NCI-H524 (cell line): ENCODE data around the gene SH3BGRL.

Experiments used
- DNase-seq, 2 experiments: peaks; one replicate each; lab custom pipeline; 2025; lab: John Stamatoyannopoulos, UW

SH3BGRL gene

DNA sequence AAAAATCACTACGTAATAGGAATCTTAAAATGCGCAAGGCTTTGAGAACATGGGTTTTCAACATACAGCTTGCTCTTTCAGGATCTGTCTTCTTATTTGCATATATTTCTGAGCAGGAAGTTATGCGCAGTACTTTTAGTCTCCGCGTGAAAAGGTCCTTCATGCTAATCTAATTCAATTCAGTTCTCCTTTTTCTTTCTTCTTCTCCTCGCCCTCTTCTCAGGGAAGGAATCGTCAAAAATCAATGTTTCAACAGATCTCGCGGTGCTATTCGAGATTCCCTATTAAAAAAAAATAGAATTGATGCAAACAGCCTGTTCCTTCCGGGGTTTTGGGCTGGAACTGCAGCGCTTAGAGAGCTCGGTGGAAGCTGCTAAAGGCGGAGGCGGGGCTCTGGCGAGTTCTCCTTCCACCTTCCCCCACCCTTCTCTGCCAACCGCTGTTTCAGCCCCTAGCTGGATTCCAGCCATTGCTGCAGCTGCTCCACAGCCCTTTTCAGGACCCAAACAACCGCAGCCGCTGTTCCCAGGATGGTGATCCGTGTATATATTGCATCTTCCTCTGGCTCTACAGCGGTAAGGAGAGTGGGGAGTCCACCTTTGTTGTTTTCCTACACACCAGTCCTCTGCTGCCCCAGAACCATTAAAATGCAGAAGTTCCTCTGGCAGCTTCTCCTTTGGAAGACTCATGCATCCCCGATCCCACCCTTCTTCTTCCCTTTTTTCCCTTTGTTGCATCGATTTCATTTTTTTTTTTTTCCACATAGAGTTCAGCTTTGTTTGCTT, at the start of gene SH3BGRL, which contains the start of gene HMGN5:
Gene SH3BGRL, plus strand, starts transcription at position 432 of the 785 bp plus-strand sequence. Its CDS starts 99 bp downstream, at position 531.
Gene HMGN5, minus strand, starts transcription at position 243 of the 785 bp plus-strand sequence. CDS start 80,364 bp downstream, outside the sequence.
- peak; percentile 23 to 56 for DNase-seq

DNA sequence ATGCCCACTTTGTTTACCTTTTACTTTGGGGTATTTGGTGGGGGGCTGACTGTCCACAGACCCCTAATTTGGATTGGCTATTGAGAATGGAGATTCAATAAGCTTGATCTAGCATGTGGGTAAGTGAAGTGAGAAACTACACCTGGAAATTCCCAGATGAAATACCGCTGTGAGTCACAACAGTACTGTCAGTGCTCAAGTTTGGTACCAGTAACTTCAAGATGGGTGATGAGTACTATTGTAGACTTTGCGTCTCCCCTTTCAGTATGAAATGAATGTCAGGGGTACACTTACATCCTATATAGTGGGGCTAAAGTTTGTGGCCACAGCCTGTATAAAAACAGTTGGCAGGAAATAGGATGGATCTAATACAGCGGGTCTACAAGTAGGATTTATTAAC, 33.5 kb upstream of the SH3BGRL start:
- no peak for DNase-seq

DNA sequence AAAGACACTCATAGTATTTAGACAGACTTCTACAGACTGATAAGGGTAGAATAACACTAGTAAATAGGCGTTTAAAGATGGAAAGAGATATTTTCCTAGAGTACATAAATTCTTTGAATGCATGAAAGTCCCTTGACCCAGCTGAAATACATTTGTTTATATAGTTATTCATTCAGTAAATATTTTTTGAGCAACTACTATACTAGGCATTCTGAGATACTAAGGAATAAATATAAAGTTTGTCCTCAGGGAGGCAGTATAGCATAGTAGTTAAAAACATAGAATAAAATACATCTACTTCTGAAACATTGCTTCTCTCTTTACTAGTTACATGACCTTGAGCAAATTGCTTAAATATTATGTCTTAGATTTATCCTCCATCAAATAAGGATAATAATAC, 27.6 kb upstream of the SH3BGRL start:
- DNase-seq: peak in 1 of 2 experiments; percentile 2

DNA sequence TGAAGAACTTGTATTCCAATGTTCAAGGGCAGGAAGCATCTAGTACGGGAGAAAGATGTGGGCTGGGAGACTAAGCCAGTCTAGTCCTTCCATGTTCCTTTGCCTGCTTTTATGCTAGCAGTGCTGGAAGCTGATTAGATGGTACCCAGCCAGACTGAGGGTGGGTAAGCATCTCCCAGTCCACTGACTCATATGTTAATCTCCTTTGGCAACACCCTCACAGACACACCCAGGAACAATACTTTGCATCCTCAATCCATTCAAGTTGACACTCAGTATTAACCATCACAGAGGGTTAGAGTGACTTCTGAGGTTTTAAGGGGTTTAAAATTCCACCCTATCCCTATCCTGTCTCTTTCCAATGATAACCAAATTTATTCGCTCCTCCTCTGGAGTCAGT, 6.6 kb upstream of the SH3BGRL start:
- no peak for DNase-seq

DNA sequence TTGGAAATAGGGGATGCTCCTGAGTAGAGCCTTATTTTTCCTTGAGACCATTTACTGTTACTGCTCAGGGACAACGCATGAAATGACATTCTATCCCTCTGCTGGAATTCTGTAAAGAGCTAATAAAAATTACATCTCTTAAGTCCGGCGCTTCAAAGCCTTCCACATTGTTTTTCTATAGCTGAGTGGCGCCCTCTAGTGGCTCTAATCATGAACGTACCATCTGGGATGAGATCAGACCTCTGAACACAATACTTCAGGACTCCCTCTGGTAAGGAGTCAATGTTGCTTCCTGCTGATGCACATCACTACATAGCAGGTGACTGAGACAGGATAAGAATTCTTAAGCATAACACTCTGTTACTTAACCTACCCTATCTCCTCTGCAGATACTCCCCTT, 6.2 kb upstream of the SH3BGRL start:
- peak; percentile 50 to 69 for DNase-seq

DNA sequence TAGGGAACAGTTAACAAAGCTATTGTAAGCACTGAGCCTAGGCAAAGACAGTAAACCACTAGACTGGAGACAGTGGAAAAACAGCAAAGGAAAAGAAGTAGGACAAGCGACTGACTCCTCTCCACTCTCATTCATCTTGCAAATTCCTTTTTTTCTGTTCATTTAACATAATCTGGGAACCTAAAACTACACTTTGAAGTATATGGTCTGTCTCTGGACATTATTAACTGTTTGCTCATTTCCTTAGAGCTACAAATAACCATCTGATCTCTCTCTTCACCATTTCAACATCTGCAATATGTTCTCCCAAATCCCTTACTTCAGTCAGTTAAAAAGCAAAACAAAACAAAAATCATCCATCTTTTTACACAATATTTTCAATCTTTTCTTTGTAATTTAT, 831 bp upstream of the SH3BGRL start:
- no peak for DNase-seq

DNA sequence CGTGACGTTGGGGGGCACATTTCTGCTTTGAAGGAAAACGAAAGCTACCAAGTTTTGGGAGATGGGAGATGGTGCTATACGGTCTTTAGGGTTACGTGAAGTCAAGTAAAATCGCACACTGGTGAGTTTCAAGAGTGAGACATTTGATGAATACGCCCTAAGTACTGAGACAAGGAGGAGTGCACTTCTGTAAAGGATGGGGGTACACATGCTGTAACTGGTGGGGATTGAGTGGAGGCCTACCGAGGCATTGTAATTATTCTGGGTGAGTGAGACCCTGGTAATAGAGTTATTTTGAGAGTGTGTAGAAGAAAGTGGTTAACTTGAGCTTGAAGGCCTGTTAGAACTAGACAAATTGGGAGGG, 536 bp downstream of the SH3BGRL start:
- no peak for DNase-seq

DNA sequence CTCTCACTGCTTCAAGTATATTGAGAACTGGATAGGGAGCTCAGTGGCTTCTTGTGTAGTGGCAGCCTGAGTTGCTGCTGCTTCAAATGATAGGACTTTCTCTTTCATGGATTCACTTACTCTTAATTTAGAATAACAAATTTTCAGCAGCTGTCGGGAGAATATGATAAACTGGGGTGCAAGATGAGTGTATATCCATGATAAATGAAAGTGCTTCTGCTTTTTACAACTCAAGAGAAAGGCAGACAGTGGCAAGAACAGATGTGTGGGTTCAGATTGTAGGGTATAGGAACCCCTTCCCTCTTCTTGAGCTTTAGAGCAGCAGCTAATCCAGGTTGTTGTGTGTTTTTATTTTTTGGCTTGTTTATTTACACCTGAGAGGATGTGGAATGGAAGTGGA, 1.0 kb downstream of the SH3BGRL start:
- no peak for DNase-seq

DNA sequence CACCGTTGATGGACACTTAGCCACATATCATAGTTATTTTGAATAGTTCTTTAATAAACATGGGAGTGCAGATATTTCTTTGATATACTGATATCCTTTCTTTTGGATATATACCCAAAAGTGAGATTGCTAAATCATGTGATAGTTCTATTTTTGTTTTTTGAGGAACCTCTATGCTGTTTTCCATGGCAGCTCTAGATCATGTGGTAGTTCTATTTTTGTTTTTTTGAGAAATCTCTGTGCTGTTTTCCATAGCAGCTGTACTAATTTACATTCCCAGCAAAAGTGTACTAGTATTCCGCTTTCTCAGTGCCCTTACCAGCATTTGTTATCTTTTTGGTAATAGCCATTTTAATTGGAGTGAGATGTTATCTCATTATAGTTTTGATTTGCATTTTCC, 3.6 kb downstream of the SH3BGRL start:
- no peak for DNase-seq

DNA sequence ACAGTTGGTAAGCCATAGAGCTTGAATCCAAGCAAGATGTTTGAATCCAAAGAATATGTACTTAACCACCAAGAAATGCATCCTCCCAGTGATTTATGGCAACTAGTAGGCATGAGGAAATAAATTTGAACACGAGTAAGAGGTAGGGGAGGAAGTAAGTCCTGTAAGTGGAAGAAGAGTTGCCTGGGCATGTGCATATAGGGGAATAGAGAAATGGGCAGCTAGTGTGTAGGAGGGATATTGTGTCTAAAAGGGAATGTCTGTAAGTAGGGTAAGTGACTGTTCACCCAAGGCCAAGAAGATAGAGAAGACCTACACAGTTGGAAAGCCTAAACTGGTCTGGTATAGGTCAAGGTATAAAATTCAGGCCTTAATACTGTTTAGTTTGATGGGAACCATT, 4.6 kb downstream of the SH3BGRL start:
- no peak for DNase-seq

DNA sequence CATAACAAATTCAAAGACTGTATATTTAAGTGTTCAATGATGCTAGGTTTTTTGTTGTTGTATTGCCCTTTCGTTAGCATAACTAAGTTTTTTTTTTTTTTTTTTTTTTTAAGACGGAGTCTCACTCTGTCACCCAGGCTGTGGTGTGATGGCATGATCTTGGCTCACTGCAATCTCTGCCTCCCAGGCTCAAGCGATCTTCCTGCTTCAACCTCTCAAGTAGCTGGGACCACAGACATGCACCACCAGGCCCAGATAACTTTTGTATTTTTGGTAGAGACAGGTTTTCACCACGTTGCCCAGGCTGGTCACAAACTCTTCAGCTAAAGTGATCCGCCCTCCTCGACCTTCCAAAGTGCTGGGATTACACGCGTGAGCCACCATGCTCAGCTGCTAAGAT, 7.0 kb downstream of the SH3BGRL start:
- no peak for DNase-seq

DNA sequence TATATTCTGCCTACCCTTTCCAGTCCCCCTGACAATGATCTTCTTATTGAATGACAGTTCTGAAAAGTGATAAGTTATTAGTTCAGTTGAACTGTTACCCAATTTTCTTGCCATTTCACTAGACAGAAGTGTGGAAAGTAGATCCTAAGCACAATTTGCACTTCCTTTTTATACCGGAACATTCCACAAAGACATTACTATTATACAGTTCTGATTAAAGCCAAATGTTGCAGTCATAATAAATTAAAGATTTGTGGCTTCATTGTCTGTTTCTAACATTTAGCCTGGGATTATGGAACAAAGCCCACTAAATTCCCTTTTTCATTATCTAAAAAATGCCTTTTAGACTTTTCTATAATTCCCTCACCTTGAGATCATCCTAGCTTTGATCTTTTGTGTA, 13.8 kb downstream of the SH3BGRL start:
- DNase-seq: no peak

DNA sequence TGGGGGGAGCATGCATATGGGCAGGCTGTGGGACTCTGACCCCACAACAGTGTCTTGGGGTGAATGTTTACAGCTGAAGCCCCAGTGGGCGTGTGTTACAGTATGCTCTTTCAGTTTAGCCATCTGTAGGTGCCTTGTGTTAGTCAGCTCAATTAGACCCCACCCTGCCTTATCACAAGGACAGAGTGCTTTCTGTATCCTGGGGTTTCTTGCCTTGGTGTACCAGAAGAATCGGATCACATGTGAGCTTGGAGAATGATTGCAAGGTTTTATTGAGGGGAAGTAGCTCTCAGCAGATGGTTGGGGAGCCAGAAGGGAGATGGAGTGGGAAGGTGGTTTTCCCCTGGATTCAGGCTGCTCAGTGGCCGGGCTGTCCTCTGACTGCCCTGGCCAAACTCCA, 27.3 kb downstream of the SH3BGRL start:
- no peak for DNase-seq

DNA sequence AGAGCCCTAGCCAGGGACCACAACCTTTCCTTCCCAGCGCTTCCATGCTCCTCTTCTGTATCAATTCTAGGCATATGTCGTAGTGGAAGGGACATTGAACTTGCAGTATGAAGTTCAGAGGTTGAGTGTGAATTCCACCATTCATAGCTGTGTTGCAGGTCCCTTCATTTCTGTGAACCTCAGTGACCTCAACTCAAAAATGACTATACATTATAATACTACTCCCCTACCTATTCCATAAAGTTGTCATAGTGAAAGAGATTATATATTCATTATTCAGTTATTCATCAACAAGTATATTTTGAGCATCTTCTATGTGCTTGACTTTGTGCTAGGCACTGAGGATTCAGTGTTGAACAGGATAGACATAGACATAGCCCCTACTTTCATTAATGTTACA, 28.0 kb downstream of the SH3BGRL start:
- DNase-seq: no peak

DNA sequence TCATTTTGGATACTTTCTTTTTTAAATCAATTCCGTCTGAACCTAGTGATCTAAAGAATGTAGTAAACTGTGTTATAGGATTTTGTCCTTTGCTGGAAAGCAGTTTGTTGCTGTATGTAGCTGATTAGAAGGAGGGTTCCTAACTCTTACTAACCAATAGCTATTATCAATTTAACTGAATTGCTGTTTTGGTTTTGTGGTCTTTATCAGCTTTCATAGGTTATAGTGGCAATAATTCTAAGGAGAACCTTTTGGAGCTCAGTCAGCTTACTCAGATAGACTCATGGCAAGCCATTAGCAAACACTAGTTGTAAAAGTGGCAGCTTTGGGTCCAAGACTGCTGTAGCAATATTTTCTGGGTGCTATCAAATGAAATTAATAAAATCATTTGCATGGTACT, 29.6 kb downstream of the SH3BGRL start:
- no peak for DNase-seq

DNA sequence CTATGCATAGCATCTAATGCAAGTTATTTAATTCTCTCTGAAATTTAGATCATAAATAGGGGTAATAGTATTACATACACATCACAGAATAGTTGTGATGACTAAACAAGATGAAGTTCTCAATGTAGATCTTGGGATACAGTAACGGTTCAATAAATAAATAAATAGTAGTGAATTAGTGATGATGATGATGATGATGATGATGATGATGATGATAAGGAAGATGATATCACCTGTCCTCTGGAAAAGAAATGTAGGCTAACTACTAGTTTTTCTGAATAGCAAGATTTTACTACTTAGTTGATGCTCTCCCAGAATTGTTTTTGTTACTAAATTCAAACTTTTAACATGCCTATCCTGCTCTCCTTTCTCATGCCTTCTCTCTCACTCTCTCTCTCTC, 30.3 kb downstream of the SH3BGRL start:
- no peak for DNase-seq

DNA sequence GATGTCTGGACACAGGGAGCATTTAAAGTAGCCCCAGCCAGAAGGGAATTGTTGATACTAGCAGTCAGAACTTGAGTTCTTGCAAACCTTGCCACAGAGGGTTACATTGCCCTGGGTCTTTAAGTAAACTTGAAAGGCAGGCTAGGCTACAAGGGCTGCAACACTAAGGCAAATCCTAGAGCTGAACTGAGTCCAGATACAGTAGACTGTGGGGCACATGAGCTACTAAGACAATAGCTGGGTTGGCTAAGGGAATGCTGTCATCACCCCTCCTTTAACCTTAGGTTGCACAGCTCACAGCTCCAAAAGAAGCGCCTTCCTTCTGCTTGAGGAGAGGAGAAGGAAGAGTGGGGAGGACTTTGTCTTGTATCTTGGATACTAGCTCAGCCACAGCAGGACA, 35.6 kb downstream of the SH3BGRL start:
- DNase-seq: no peak

DNA sequence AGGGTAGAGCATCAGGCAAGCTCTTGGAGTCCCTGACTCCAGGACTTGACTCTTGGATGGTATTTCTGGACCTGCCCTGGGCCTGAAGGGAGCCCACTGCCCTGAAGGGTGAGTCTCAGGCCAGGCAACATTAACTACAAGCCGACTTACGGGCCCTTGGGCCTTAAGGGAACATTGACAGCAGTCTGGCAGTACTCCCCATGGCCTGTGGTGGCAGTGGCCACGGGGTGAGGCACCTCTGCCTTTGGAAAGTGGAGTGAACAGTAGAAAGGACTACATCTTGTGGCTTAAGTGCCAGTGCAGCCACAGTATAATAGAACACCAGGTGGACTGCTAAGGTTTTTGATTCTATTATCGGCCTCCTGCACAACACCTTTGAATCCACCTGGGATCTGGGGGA, 36.3 kb downstream of the SH3BGRL start:
- no peak for DNase-seq

DNA sequence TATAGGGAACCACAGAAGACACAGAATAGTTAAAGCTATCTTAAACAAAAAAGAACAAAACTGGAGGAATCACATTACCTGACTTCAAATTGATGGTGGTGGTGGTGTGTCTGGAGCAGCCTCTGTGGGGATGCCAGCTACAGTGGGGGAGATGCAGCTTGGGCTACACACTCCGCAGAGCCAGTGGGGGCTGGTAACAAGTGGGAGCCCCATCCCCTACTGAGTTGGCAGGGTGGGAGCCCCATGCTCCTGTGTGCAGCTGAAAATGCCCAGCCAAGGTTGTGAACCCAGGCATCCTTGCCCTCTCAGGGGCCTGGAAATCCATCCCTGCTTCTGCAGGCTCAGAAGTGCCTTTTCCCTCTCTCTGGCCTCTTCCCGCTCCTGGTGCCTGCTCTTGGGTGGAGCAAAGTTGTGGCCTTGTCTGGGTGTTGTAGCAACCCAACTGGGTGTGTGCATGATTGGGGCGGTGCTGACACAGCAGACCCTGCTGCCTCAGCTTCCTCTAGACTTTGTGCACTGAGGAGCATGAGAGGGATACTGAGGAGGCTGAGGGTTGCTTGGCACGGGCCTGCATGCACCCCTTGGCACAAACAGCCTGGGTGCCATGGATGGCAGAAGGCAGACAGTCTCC, 38.9 kb downstream of the SH3BGRL start:
- no peak for DNase-seq

DNA sequence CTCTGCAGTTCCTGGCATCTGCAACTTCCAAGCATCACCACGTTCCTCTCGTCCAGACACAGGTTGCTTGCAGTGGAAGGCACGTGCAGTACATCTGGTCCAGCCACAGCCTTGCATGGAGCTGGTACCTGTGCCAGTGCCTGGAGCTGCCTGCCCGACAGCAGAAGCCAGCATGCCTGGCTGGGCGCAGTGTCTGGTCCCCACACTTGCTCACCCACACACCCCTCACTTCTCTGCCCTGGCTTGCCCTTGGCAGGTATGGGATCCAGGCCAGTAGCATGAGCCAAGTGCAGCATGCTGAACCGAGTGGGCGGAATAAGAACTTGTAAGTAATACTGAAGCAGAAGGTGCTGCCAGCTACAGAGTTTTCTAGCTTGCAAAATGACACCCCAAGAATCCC, 39.9 kb downstream of the SH3BGRL start:
- DNase-seq: no peak

DNA sequence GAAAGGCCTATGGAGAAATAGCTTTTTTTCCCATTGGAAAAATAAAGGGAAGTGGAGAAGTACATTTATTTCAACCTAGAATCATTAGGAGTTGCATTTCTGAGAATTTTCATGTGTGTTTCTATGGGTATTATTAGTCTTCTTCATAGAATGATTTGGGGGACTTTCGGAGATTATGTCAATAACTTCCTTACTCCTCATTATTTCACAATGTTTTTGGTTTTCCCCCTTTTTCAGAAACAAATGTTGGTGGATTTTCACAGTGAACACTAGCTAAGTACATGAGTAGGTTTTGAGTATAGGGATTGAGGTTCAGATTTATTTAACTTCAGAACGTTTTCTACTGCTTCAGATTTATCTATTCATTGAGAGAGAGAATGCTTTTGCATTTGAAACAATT, 54.0 kb downstream of the SH3BGRL start:
- DNase-seq: no peak

DNA sequence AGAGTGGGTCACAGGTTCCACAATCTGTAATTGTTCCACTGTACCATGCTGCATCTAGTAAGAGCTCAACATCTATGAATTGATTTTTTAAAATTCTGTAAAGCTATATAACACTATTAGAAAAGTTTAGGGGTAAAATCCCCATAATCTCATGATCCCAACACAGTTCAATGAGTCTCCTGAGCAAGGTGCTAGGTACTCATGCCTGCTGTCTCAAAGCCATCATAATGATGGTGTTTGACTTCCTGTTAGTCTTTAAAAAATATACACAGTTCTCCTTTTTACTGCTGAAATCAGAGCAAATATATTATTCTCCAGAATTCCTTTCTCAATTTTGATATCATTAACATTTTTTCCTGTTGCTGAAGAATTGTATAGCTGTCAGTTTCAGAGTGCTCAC, 55.9 kb downstream of the SH3BGRL start:
- no peak for DNase-seq

DNA sequence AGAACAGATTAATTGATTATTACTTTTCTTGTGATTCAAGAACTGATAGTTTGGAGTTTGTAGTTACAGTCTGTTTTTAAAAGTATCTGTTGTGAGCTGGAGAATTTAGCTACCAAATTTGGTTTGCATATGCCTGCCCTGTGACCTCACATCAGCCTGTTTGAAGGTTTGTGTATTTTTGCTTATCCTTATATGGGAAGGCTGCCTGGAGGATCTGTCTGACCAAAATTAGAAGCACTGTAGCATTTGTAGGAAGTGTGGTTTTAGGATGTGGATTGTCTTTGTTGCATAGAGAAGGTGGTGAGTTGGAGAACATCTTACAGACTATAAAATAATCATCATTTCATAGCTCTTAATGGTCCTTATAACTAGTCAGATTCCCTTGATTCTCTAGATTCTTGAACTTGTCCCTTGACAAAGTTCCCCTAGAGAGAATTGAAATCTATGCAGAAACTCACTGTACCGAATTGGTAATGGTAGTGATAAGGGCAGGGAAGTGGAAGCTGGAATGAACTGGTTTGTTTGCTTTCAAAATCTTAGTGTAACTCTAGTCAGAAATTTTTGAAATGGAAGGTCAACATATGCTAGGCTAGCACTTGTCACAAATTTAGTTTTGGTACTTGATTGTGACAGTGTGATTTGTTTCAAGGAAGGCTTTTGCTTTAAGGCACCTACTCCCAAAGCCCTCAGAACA, 57.3 kb downstream of the SH3BGRL start:
- no peak for DNase-seq
